SIG-M5 treated with dmso at 0.1 percent for 504 hours (cell line): ENCODE results near the gene TAAR2.
"Not testable (repeated sequence)": the region's sequence is repeated elsewhere in the genome, so short reads cannot be mapped to it uniquely, and the experiment has no call there.

ENCODE experiments used
- DNase-seq: peaks from one replicate; lab custom pipeline; 2025; ENCODE audit not compliant: unreplicated experiment; lab: John Stamatoyannopoulos, UW

TAAR2 gene

DNA sequence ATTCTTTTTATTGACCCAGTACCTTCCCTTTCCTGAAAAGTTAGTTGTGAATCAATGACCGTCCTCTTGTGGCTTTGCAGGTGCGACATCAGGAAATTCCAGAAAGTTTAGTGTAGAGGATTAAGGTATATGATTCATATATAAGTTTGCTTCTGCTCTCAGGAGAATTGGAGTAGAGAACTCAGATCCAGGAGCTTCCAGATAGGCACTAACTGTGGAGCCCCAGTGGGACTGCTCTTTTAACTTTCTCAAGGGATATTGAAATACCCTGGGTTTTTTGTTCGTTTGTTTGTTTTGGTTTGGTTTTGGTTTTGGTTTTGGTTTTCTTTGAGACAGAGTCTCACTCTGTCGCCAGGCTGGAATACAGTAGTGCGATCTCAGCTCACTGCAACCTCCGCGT is 9.5 kb downstream of the TAAR2 start:
- no peak for DNase-seq

GRCh38 chr6:132612449-132613108 is 11.5 kb downstream of the TAAR2 start:
- DNase-seq: no peak

DNA sequence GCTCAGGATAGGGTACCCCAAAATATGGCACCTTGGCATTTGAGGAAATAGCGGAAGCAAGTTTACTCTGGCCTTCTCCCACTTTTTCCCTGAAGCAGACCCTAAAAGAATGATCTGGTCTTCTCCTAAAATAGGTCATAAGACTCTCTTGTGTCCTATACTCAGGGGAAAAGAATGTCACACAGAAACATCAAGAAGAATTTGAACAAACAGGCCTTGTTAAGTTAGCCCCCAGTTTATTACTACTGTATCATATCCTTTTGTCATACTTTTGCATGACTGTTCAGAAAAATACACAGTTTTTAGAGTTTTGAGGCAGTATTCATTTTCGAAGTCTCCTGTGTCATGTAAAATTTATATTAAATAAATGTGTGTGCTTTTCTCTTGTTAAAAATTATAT is 12.5 kb downstream of the TAAR2 start:
- DNase-seq: no peak

GRCh38 chr6:132607544-132608233 is 16.4 kb downstream of the TAAR2 start:
- DNase-seq: no peak

GRCh38 chr6:132604635-132605152 is 19.4 kb downstream of the TAAR2 start:
- DNase-seq: no peak

GRCh38 chr6:132600900-132601299 is 23.2 kb downstream of the TAAR2 start:
- not testable (repeated sequence) for DNase-seq

DNA sequence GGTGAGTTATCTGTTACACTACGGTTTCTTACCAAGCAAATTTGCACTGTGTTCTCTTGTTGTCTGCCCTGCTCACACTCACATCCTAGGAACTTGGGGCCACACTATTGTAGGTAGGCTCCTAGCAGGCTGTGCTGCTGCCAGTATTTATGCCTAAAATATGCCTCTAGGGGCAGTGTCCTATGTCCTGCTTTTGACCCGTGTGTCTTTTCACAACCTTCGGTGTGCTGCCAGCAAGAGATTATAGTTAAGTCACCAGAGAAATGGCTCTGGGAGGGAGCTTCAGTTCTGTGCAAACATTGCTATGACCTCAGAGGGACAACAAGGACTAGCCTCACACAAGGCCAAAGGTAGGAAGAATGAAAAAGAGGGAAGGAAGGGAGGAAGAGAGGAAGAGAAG is 25.6 kb downstream of the TAAR2 start:
- DNase-seq: peak; percentile 3

GRCh38 chr6:132596201-132596600 is 27.9 kb downstream of the TAAR2 start:
- DNase-seq: no peak

DNA sequence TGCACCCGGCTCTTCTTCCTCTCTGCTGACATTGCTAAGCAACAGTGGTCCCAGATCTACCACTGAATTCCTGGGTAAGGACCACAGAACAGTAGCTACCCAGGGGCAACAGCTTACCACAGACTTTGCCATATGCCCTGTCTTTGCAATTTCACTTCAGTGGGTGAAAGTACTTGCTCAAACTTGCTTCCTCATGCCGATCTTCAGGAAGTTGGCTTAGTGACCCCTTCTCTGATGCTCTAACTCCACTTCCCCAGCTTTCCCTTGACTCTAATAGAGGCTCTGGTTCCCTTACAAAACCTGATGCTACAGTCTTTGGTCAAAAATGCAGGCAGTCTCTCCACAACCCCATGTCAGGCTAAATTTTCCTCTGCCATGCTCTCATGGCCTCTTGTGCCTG is 31.2 kb downstream of the TAAR2 start:
- no peak for DNase-seq

DNA sequence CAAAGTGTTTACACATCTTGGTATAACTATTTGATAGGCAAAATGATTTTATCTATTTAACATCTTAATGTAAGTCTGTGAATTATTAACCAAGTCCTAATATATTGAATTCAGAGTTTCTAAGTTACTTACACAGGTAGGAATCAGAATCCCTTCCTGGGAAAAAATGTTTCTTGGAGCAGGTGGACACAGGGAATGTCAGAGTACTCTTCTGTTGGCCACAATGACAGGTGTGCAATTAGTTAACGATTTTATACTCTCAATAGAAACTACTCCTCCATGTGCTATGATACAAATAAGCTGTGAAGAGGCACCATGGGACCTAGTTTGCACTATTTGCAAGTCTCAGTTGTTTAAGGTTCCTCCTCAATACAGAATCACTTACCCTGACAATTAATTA is 33.7 kb downstream of the TAAR2 start:
- no peak for DNase-seq

GRCh38 chr6:132589454-132589853 is 34.6 kb downstream of the TAAR2 start, which contains the start of gene TAAR5:
TAAR5 (minus strand) TSS chr6:132589741; CDS start chr6:132589686, 55 bp downstream.
- no peak for DNase-seq

- no peak for DNase-seq
These were observed 36.7 kb downstream of the TAAR2 start for GRCh38 chr6:132587424-132587823.

DNA sequence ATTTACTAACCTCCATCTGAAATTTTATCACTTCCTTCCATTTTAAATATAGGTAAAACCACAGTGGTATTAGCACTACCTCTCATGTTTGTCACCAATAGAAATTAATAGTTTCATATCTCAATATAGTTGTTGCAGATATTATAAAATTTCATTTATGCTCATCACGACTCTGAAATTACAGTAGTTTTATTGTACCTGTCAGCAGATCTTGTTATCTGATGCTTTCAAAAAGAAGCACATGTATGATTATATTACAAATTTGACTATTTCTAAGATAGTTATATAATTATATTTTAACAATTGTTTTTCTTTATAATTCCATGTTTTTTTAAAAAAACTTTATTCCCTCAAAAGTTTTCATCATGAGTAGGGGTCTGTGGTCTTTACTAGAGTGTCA is 39.4 kb downstream of the TAAR2 start:
- DNase-seq: no peak

DNA sequence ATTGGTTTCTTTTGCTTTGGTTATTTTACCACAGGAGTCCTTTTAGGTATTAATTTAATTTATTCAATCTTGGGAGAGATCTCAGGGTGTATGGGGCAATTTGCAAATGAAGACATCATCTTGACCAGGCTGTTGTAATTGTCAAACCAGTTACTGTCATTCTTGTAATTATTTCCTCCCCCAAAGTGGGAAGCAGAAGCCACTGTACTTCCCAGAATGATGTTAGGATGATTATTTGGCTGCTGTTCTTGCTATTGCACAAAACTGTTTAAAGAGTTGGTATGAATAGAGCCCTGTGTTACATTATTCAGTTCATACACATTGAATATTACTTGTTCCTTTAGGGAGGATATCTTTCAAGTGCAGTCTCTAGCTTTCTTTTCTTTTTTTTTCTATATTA is 52.3 kb downstream of the TAAR2 start:
- no peak for DNase-seq

DNA sequence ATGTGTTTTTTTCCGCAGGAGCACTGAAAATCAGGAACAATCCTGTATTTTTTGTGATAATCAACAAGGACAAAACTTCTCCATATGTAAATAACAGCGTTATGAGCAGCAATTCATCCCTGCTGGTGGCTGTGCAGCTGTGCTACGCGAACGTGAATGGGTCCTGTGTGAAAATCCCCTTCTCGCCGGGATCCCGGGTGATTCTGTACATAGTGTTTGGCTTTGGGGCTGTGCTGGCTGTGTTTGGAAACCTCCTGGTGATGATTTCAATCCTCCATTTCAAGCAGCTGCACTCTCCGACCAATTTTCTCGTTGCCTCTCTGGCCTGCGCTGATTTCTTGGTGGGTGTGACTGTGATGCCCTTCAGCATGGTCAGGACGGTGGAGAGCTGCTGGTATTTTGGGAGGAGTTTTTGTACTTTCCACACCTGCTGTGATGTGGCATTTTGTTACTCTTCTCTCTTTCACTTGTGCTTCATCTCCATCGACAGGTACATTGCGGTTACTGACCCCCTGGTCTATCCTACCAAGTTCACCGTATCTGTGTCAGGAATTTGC is 53.8 kb downstream of the TAAR2 start, which contains the start of gene TAAR6:
TAAR6 (plus strand) TSS at position 102 of the 557 bp plus-strand sequence; CDS start at position 102, 0 bp downstream.
- DNase-seq: no peak

- DNase-seq: no peak
These were observed 54.9 kb downstream of the TAAR2 start for GRCh38 chr6:132569170-132569569.

DNA sequence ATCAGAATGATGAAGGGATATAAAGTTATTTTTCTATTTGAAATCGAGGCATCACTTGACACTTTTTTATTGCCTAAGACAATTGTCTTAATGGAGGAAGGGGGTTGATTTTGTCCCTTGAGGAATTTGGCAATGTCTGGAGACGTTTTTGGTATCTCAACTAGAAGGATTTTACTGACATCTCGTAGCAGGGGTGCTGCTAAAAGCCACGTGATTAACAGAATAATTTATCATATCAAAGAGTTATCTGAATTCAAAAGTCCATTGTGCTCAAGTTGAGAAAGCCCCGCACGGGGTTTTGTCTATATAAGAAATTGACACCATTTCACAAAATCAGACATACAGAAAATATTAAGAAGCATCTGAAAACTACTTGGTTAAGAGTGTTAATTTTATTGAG is 55.5 kb downstream of the TAAR2 start:
- DNase-seq: no peak

- DNase-seq: no peak
These were observed 56.5 kb downstream of the TAAR2 start for GRCh38 chr6:132567566-132567965.
